Non-pigmented ciliary epithelial cell (primary cell): ENCODE data around the gene CCDC77.
"Not testable (repeated sequence)": the region's sequence is repeated elsewhere in the genome, so short reads cannot be mapped to it uniquely, and the experiment has no call there.

Experiments used
- DNase-seq: peaks from one replicate; pipeline ENCODE4 v3.0.0-alpha.2; 2010; ENCODE audit warnings: low read depth

The CCDC77 gene

DNA sequence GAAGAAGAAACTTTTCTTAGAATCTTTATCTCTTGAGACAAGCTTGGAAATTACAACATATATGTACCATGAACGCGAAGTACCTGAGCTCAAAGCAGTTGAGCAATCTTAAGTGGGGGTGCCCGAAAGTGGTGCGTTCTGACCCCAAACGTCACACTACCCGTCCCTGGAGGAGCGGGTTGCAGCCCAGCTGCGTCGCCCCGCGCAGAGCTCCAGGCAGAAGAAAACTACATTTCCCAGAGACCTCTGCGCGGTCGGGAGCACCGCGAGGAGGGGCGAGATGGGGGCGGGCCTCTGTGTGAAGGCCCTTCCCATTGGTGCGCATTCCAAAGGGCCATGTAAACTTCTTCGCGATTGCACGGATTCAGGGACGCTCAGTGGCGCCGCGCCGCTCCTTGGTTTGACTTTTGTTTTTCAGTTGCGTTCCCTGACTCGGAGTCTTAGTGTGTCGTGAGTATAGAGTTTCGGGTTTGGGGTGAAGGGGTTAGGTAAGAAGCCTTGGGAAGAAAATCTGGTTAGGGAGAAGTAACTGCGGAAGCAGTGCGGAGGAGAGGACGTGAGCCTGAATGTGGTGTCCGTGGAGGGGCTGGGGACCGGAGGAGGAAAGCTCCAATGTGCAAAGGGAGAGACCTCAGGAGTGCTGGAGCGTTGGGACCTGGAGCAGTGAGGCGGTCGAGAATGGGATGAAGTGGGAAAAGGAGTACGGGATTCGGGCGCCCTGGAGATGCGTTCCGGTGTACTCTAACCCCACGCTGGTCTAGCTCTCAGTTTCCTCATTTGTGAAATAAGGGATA lies at the start of gene CCDC77:
Gene CCDC77, plus strand, starts transcription at position 410 of the 794 bp plus-strand sequence. CDS start 7,740 bp downstream, outside the sequence.
- no peak for DNase-seq

DNA sequence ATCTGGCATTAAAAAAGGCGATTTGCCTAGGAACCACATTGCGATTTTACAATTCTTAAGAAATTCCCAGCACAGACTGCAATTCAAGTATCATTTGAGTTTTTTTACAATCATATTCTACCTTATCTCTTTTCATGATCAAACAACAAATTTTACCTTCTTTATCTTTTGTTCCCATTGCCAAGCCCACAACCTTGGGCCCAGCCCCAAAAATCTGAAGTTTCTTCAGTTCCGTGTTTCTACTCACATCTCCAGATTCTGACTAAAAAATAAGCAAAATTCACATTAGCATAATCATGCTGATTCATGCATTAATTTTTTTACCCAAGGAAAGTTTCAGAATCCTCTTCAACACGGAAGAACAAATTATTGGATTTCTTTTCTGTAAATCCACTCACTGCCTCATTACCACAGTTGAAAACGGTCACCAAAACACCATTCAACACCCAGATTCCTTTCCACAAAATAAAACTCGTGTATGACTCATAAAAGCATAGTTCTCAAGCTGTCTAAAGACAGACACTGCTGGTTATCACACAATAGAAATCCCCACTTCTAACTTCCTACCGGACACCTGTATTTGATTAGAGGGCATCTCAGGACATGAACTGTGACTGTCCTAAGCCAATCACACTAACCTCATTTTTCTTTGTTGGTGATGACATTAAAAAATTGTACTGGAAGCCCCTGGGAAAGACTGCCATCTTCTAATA lies 45.0 kb upstream of the CCDC77 start:
- peak; percentile 20 for DNase-seq

DNA sequence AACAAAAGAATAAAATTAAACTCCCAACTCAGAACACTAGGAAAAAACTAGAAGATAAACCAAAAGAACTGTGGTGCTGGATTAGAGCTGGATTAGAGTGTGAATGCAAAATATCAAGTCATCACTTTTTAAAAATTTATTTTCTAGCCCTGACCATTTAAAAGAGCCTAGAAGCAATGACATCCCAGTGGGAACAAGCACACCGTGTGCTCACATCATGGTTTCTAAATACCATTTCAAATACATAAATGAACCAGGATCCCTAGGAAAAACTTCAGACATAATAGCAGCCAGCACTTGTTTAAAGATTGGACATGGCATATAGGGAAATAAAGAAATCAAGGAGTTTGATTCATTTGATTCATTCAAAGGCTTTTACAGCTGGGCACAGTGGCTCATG lies 42.4 kb upstream of the CCDC77 start:
- DNase-seq = no peak

DNA sequence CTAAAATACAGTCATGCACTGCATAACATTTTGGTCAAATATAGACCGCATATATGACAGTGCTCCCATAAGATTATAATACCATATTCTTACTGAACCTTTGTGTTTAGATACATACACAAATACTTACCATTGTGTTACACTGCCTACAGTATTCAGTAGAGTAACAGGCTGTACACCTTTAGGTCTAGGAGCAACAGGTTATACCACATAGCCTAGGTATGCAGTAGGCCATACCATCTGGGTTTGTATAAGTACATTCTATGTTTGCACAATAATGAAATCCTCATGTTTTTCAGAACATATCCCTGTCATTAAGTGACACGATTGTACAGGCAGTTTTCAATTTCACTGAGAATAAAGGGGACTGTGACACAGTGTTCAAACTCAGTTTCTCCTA lies 34.6 kb upstream of the CCDC77 start:
- DNase-seq = no peak

DNA sequence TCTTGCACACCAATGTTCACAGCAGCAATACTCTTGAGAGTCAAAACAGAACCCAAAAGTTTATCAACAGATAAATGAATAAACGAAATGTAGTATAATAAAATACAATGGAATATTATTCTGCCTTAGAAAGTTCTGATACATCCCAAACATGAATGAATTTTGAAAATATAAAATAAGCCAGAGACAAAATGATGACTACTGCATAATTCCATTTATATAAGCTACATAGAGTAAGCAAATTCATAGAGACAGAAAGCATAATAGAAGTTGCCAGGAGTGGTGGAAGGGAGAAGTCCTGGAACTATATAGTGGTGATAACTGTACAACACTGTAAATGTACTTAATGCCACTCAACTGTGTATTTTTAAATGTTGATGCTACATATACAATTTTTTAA lies 33.5 kb upstream of the CCDC77 start:
- DNase-seq = no peak

DNA sequence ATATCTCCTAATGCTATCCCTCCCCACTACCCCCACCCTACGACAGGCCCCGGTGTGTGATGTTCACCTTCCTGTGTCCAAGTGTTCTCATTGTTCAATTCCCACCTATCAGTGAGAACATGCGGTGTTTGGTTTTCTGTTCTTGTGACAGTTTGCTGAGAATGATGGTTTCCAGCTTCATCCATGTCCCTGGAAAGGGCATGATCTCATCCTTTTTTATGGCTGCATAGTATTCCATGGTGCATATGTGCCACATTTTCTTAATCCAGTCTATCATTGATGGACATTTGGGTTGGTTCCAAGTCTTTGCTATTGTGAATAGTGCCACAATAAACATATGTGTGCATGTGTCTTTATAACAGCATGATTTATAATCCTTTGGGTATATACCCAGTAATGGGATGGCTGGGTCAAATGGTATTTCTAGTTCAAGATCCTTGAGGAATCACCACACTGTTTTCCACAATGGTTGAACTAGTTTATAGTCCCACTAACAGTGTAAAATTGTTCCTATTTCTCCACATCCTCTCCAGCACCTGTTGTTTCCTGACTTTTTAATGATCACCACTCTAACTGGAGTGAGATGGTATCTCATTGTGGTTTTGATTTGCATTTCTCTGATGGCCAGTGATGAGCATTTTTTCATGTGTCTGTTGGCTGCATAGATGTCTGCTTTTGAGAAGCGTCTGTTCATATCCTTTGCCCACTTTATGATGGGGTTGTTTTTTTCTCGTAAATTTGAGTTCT lies 30.5 kb upstream of the CCDC77 start:
- DNase-seq = not testable (repeated sequence)

DNA sequence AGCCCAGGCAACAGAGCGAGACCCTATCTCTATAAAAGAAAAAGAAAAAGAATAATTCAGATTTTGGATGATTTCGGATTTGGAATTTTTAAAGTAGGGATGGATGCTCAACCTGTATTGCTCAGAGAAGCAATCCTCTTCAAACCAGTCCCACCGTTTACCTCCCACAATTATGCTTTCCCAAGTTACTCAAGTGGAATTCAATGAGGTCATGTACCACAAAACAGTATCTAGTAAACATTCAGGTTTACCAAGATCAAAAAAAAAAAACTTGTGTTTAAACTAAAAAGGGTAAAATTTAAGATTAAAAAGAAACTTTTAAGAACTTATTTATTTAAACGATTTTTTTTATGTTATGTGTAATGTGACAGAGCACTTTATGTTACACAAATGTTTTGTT lies 14.8 kb upstream of the CCDC77 start:
- no peak for DNase-seq

DNA sequence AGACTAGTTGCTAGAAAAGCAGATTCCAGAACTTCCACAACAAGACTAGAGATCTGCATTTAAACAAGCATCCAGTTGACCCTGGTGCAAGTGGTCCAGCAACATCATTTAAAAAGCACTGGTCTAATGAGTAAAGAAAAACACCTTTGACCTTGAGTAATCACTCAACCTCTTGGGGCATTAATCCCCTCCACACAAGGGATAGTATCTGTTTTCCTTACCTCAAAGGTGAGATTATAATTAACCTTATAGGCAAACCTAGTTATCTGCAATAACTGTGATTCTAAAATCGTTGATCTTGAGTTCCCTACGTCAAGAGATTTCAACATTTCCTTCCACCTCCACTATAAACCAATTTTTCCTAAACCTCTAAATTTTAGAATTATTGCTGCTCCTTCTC lies 13.4 kb upstream of the CCDC77 start:
- no peak for DNase-seq

DNA sequence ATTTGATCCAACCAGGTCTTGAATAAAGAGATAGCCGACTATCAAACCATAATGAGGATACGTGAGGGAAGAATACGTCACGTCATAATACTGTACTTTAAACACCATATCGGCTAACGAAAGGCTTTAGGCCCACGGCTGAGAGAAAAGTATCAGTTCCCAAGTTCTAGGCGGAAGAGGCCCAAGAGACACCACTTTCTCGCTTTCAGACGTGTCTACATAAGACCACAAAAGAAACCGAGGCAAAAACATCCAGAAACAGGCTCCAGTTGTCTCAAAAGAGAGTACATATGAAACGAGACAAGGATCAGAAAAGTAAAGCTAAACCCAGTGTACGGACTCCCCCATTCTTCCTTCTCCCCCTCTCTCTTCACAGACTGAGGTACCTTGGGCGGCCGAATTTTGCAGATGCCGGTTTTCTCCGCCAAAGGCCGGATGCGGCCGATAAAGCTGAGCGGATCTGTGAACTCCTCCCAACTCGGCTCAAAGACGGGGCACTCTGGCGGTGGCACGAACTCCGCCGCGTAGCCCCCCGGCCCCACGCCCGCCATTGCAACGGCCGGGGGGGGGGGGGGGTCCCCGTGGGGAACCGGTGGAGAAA lies 12.8 kb upstream of the CCDC77 start:
- no peak for DNase-seq

DNA sequence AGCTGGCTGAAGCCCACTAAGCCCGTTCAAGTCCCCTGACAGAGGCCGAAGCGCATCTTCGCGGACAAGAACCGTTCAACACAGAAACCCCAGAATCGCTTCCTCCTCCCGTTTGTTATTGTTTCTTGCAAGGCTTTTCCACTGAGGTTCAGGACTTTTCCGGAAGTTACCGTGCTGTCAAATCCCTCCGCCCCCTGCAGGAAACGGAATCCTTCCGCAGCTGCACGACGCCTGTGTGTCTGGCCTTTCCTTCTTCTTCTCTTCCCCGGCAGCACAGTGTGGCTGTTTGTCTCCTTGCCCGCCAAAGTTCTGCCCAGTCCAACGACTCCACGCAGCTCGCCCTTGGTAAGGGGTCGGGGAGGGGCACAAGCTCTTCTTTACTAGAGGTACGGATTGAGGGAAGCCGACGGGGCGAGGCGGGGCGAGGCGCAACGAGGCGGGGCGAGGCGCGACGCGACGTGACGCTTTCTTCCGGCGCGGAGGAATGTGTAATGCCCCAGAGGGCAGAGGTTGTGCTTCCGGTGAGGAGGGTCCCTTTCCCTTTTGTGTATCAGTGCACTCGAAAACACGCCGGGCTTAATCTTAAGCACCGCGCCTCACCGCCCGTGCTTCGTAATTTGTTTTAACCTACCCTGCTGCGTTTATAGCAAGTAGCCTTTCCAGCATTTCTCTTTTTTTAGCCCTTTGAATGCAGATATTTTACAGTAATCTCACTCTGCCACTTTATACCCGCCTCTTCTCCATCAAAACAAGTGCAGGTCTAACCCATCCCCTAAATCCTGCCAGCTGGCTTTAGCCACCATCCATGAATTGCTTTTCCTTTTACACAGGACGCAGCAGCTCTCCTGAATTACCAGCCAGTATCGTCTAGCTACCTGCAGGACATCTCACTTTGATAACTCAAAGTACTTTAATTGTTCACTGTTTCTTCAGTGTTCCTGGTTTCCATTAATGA lies 12.0 kb upstream of the CCDC77 start, which contains the start of gene KDM5A:
Gene KDM5A, minus strand, starts transcription at position 179 of the 955 bp plus-strand sequence. CDS start 229 bp downstream, outside the sequence.
- peak; percentile 76 for DNase-seq

DNA sequence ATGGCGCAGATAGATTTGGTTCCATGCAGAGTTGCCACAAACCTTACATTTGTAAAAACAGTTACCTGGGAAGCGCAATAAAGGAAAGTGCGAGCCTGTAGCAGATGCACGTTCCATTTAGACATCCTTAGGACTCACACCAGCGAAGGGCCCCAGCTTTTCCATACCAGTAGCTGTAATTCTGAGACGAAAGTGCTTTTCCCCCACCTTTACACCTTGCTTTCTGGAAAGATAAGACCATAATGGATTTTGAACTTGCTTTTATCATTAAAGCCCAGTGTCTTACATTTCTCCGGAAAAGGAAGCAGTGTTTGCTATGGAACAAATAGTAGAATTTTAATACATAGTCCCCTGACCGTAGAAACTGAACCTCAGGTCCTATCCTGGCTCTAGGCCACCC lies 616 bp upstream of the CCDC77 start:
- no peak for DNase-seq

DNA sequence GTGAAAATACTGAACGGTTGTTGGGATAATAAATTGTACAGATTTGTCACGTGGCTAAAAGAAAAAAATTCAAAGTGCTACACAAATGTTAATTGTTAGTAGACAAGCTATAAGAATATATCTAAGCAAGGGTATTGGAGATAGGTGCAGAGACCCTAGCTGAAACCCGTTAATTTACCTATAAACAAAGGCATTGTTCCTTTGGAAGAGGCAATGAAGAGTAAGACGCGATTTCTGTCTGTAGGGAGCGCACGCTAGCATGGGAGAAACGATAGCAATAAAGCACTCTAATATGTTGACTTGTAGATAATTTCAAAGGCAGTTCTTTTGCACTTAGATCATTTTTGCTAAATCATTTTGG lies 565 bp downstream of the CCDC77 start:
- no peak for DNase-seq

DNA sequence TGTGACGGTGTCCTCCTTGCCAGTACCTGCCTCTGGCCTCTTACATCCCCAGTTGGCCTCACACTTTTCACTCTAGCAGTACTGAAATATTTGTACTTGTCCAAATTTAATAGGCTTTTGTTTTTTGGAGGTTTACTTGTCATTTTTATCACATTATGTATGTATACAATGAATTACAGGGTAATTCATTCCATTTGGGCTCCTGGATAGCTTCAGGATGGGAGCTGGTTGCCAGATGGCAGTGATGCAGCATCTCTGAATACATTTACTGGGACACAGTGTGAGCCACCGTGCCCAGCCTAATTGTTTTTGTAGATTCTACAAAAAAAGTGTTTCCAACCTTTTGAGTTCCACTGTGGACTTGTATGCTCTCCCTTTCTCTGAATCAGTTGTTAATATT lies 13.4 kb downstream of the CCDC77 start:
- DNase-seq = no peak

DNA sequence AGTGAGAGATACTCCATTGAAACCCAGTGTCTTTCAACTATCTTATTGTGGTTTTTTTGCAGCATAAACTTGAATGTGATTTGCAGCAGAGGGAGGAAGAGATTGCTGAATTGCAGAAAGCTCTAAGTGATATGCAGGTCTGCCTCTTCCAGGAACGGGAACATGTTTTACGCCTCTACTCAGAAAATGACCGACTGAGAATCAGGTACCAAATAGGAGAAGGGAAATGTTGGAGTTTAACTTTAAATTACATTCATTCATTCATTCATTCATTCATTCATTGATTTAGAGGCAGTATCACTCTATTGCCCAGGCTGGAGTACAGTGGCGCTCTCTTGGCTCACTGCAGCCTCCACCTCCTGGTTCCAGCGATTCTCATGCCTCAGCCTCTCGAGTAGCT lies 17.0 kb downstream of the CCDC77 start:
- no peak for DNase-seq

DNA sequence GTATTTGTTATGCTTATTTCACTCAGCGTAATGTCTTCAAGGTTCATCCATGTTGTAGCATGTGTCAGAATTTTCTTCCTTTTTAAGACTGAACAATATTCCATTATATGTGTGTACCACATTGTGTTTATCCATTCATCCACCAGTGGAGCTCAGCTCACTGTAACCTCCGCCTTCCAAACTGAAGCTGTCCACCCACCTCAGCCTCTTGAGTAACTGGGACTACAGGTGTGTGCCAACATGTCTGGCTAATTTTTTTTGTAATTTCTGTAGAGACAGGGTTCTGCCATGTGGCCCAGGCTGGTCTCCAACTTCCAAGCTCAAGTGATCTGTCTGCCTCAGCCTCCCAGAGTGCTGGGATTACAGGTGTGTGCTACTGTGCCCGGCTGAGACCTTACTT lies 21.1 kb downstream of the CCDC77 start:
- no peak for DNase-seq

DNA sequence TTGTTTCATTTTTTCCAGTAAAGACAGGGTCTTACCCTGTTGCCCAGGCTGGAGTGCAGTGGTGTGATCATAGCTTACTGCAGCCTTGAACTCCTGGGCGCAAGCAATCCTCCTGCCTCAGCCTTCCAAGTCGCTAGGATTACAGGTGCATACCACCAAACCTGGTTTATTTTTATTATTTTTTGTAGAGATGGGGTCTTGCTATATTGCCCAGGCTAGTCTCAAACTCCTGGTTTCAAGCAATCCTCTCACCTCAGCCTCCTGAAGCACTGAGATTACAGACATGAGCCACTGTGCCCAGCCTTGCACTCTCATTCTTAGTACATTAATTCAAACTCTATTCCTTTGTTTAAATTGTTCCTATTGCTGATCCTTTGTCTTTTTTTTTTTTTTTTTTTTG lies 34.3 kb downstream of the CCDC77 start:
- not testable (repeated sequence) for DNase-seq

DNA sequence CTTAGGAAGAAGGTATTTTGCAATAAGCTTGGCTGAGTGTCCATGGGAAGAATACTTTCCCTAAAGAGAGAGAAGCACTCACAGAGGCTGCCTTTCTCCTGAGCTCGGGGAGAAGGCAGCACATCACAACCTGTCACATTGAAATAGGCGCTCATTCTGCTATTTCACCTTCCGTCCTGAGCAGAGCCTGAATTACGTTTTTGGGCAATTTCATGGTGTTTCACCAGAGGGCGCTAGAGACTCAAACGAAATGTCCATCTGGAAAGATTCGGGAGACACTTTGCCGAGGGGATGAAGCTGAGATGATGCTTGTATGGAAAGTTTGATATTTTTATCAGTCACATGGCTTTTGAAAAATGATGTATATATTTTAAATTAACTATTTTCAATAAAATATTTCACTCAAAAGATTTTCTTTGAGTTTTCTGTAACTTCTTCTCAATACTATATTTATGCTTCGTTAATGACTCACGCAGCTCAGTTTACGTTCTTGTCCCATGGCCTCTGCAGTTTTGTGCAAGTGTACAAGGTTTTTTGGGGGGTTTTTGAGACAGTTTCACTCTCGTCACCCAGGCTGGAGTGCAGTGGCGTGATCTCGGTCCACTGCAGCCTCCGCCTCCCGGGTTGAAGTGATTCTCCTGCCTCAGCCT lies 40.9 kb downstream of the CCDC77 start:
- DNase-seq = peak; percentile 3

DNA sequence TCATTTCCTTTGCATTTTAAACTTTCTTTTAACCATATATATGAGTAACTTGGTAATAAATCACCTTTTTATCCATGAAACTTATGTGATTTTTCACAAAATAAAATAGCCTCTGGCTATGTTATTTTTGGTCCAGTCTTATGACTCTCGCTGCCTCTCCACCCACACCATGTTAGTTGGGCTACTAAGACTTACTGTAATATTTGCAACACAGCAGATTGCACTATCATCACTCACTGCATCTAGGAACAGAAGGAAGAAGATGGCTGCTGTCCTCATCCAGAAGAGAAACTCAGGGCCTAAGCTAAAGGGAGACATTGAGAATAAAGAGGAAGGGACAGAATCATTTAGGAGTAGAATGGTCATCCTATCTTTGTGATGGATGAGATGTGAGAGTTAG lies 45.7 kb downstream of the CCDC77 start:
- DNase-seq = no peak

DNA sequence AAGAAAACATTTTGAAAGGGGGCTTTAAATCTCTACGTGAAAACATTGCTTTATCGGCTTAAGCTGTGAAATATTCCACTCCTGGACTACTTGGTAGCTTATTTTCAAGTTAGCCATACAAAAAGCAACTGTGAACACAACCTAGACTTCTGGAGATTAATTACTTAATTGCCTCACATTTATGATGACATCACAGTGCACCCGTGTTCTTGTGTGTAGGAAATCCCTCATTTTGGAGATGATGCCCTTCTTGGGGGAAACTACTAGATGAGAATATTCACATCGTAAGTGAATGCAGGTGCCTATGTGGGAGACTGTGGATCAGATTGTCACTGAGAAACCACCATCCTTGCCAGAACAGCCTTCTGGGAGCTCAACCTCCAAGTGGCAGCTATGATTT lies 47.8 kb downstream of the CCDC77 start:
- DNase-seq = no peak

DNA sequence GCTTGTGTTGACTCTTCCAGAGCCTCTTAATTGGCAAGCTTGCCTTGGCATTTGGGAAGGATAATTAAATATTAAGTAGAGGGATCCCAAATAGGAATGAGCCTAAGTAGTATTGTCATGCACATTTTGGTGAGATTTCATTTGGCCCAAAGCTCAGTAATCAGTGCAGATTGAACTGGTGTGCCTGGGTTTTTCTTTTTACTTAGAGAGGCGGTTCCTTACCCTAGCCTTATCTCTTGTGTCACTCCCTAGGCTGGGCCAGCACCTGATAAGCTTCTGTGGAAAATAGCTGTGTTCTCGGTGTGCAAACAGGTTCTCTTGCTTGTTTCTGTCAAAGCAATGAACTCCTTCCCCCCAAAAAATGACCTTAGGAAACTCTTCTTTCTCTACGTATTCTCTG lies 49.0 kb downstream of the CCDC77 start:
- DNase-seq = no peak
